HAP-1 (cell line): ENCODE measurements around the gene ATP2A3.

Source experiments
- DNase-seq, 2 experiments: peaks; one replicate each; pipeline ENCODE4 v3.0.0-alpha.2; 2016 to 2020; ENCODE audit warnings: low spot score in 2 of 2
- H3K27me3 ChIP-seq: fragments of 250-450 bp; sonication (Bioruptor Pico); 2 replicates; pipeline ENCODE4 v1.5.1; 2020; ENCODE audit warnings: low read depth, mild to moderate bottlenecking, moderate library complexity
- H3K36me3 ChIP-seq: fragments of 250-450 bp; sonication (Bioruptor Pico); replicated peaks from 2 replicates; pipeline ENCODE4 v1.5.1; 2020; ENCODE audit warnings: mild to moderate bottlenecking
- H3K4me1 ChIP-seq: fragments of 250-450 bp; sonication (Bioruptor Pico); 2 replicates; pipeline ENCODE4 v1.5.1; 2020; ENCODE audit warnings: mild to moderate bottlenecking
- H3K4me3 ChIP-seq: fragments of 250-450 bp; sonication (Bioruptor Pico); 2 replicates; pipeline ENCODE4 v1.5.1; 2020; ENCODE audit warnings: mild to moderate bottlenecking, moderate library complexity
- H3K9me3 ChIP-seq: fragments of 250-450 bp; sonication (Bioruptor Pico); 2 replicates; pipeline ENCODE4 v1.5.1; 2020; ENCODE audit warnings: mild to moderate bottlenecking, moderate library complexity
- in situ Hi-C: fragments of 300-500 bp; cut with MboI; formaldehyde crosslinking; loops from 3 replicates; pipeline ENCODE4 v1.14.3; 2020; ENCODE audit warnings: low sequenced_read_pairs, inconsistent platforms, mixed read lengths

The ATP2A3 gene

GRCh38 chr17:3961564-3962047 is 2.6 kb downstream of the ATP2A3 start:
- in situ Hi-C loops = no loop called here
- no peak overlapping the region for H3K4me3 ChIP-seq
- no peak for DNase-seq
- H3K4me1 ChIP-seq = peaks cover 4% of the 10 kb centered on the region; the same call in 1 of the 2 replicates
- H3K27me3 ChIP-seq = peaks cover 19% of the 10 kb centered on the region
- no peaks in the 10 kb centered on the region for H3K36me3 ChIP-seq
- no peaks in the 10 kb centered on the region for H3K9me3 ChIP-seq

- H3K4me1 ChIP-seq = peaks cover 4% of the 10 kb centered on the region; the same call in 1 of the 2 replicates
- peaks cover 19% of the 10 kb centered on the region for H3K27me3 ChIP-seq
- no peaks in the 10 kb centered on the region for H3K36me3 ChIP-seq
- DNase-seq = no peak
- in situ Hi-C loops = no loop called here
- no peaks in the 10 kb centered on the region for H3K9me3 ChIP-seq
- no peak overlapping the region for H3K4me3 ChIP-seq
These were observed 3.5 kb downstream of the ATP2A3 start for GRCh38 chr17:3960764-3961163.

- in situ Hi-C loops = no loop called here
- no peaks in the 10 kb centered on the region for H3K4me1 ChIP-seq
- peaks cover 19% of the 10 kb centered on the region for H3K27me3 ChIP-seq
- H3K36me3 ChIP-seq = no peaks in the 10 kb centered on the region
- no peaks in the 10 kb centered on the region for H3K9me3 ChIP-seq
- no peak overlapping the region for H3K4me3 ChIP-seq
- no peak for DNase-seq
These were observed 4.2 kb downstream of the ATP2A3 start for GRCh38 chr17:3959921-3960601.

- no peak for DNase-seq
- Histone ChIP-seq H3K36me3 (no peaks in the 10 kb centered on the region), H3K9me3 (no peaks in the 10 kb centered on the region), H3K4me3 (no peak overlapping the region), H3K4me1 (no peaks in the 10 kb centered on the region), H3K27me3 (peaks cover 19% of the 10 kb centered on the region)
- in situ Hi-C loops = no loop called here
These were observed 4.8 kb downstream of the ATP2A3 start for GRCh38 chr17:3959295-3959899.

GRCh38 chr17:3957735-3958599 is 6.3 kb downstream of the ATP2A3 start:
- Histone ChIP-seq H3K4me1 (no peaks in the 10 kb centered on the region), H3K27me3 (peaks cover 10% of the 10 kb centered on the region)
- DNase-seq = no peak

GRCh38 chr17:3956983-3957382 is 7.3 kb downstream of the ATP2A3 start:
- DNase-seq = no peak
- in situ Hi-C loops = no loop called here

More at GRCh38 chr17:3957735-3958599, 6.3 kb downstream of the ATP2A3 start:
- Histone ChIP-seq H3K36me3 (no peaks in the 10 kb centered on the region), H3K9me3 (no peaks in the 10 kb centered on the region), H3K4me3 (no peak overlapping the region)
- in situ Hi-C loops = no loop called here

GRCh38 chr17:3956327-3956957 is 7.8 kb downstream of the ATP2A3 start:
- DNase-seq = no peak
- H3K4me1 ChIP-seq = no peaks in the 10 kb centered on the region
- H3K9me3 ChIP-seq = no peaks in the 10 kb centered on the region
- H3K4me3 ChIP-seq = no peak overlapping the region
- in situ Hi-C loops = no loop called here
- H3K27me3 ChIP-seq = no peaks in the 10 kb centered on the region
- H3K36me3 ChIP-seq = no peaks in the 10 kb centered on the region

More at GRCh38 chr17:3956983-3957382, 7.3 kb downstream of the ATP2A3 start:
- no peaks in the 10 kb centered on the region for H3K4me1 ChIP-seq
- H3K36me3 ChIP-seq = no peaks in the 10 kb centered on the region
- H3K27me3 ChIP-seq = peaks cover under 1% of the 10 kb centered on the region; the same call in 1 of the 2 replicates
- no peaks in the 10 kb centered on the region for H3K9me3 ChIP-seq
- H3K4me3 ChIP-seq = no peak overlapping the region

GRCh38 chr17:3955673-3955988 is 8.6 kb downstream of the ATP2A3 start:
- in situ Hi-C loops = no loop called here
- no peaks in the 10 kb centered on the region for H3K4me1 ChIP-seq
- no peaks in the 10 kb centered on the region for H3K9me3 ChIP-seq
- no peaks in the 10 kb centered on the region for H3K27me3 ChIP-seq
- no peak for DNase-seq
- H3K36me3 ChIP-seq = no peaks in the 10 kb centered on the region
- no peak overlapping the region for H3K4me3 ChIP-seq

- Histone ChIP-seq H3K36me3 (no peaks in the 10 kb centered on the region), H3K9me3 (no peaks in the 10 kb centered on the region), H3K4me1 (no peaks in the 10 kb centered on the region), H3K27me3 (no peaks in the 10 kb centered on the region), H3K4me3 (no peak overlapping the region)
- no peak for DNase-seq
- in situ Hi-C loops = no loop called here
These were observed 9.1 kb downstream of the ATP2A3 start for GRCh38 chr17:3954976-3955672.

- in situ Hi-C loops = no loop called here
- no peaks in the 10 kb centered on the region for H3K9me3 ChIP-seq
- H3K27me3 ChIP-seq = no peaks in the 10 kb centered on the region
- H3K4me3 ChIP-seq = no peak overlapping the region
- H3K4me1 ChIP-seq = no peaks in the 10 kb centered on the region
- no peak for DNase-seq
- no peaks in the 10 kb centered on the region for H3K36me3 ChIP-seq
These were observed 10.2 kb downstream of the ATP2A3 start for GRCh38 chr17:3954086-3954485.

GRCh38 chr17:3953542-3953941 is 10.7 kb downstream of the ATP2A3 start:
- in situ Hi-C loops = no loop called here
- H3K9me3 ChIP-seq = no peaks in the 10 kb centered on the region
- no peak overlapping the region for H3K4me3 ChIP-seq
- no peaks in the 10 kb centered on the region for H3K27me3 ChIP-seq
- H3K4me1 ChIP-seq = no peaks in the 10 kb centered on the region
- no peaks in the 10 kb centered on the region for H3K36me3 ChIP-seq
- DNase-seq = no peak

GRCh38 chr17:3952186-3952585 is 12.1 kb downstream of the ATP2A3 start:
- Histone ChIP-seq H3K4me3 (no peak overlapping the region), H3K27me3 (no peaks in the 10 kb centered on the region), H3K36me3 (no peaks in the 10 kb centered on the region), H3K9me3 (no peaks in the 10 kb centered on the region), H3K4me1 (no peaks in the 10 kb centered on the region)
- in situ Hi-C loops = no loop called here
- no peak for DNase-seq

- in situ Hi-C loops = no loop called here
- H3K4me3 ChIP-seq = no peak overlapping the region
- no peaks in the 10 kb centered on the region for H3K9me3 ChIP-seq
- H3K27me3 ChIP-seq = no peaks in the 10 kb centered on the region
- H3K4me1 ChIP-seq = no peaks in the 10 kb centered on the region
- DNase-seq = no peak
- no peaks in the 10 kb centered on the region for H3K36me3 ChIP-seq
These were observed 12.8 kb downstream of the ATP2A3 start for GRCh38 chr17:3951420-3951819.
